ENCODE measurements around the gene ELAVL4. TPM values are rescaled to one million over a fixed set of nuclear protein-coding genes. Genes with fewer than 3 reads are reported as not detected.

Gene ELAVL4
- total and polyA plus RNA-seq, 4 donors, result 0.02 to 0.51 TPM; not detected in 2

DNA sequence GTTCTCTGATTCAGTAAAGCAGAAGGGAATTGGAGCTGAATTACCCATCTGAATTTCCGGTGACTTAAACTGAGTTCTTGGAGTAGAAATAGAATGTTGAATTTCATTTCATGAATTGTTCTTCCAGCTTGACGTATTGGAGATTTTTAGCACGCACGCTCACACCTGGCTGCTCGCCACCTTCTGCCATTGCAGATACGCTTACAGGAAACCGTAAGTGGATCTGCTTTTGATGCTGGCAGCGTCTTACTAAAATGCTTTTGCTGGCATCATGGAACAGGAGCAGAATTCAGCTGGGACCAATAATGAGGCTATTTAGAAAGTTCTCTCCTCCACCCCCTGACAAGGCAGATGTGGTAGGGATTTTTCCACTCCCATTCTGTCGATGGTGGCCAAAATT, 17.7 kb upstream of the ELAVL4 start:
- H3K27ac ChIP-seq (ENCODE audit: low read depth in 1 of 2, low read length in 2 of 2), result no peak overlapping the region

DNA sequence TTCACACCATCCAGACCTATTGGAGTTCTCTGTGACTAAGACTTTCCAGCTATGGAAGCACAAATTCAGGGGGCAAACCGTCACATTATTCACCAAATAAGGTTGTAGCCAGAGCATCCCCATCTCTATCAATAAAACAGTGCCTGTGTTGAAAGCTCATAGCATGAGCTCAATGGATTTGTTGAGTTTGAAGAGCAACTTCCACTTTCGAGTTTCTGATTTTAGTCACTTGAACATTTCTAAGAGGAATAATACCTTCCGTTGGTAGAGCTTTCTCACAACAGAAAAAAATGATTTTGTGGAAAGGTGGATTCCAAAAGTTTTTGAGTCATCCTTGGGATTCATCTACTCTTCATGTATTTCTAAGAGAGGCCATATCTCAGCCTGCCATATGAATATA, 13.0 kb upstream of the ELAVL4 start:
- no peak overlapping the region for H3K27ac ChIP-seq (ENCODE audit: low read depth in 1 of 2, low read length in 2 of 2)
- WGBS, result 83% methylated on average over 3 of the region's 3 CpGs
- TF ChIP-seq FOXA1 (IDR thresholded peaks at IDR 0.05) (no peak), EGR1 (IDR thresholded peaks at IDR 0.05; ENCODE audit: low read depth in 2 of 2) (no peak), YY1 (IDR thresholded peaks at IDR 0.05) (no peak), SP1 (IDR thresholded peaks at IDR 0.05) (no peak), HNF4A (conservative IDR thresholded peaks at IDR 0.05) (no peak), FOXA2 (IDR thresholded peaks at IDR 0.05) (no peak), JUND (IDR thresholded peaks at IDR 0.05) (no peak), TAF1 (conservative IDR thresholded peaks at IDR 0.05) (no peak), RXRA (IDR thresholded peaks at IDR 0.05) (no peak), HNF4G (IDR thresholded peaks at IDR 0.05) (no peak), RAD21 (IDR thresholded peaks at IDR 0.05) (no peak), NR2F2 (IDR thresholded peaks at IDR 0.05) (no peak), GABPA (IDR thresholded peaks at IDR 0.05 in 1 of 2, conservative IDR thresholded peaks at IDR 0.05 in 1 of 2) (no peak)
- TF ChIP-seq, protein P1, sequence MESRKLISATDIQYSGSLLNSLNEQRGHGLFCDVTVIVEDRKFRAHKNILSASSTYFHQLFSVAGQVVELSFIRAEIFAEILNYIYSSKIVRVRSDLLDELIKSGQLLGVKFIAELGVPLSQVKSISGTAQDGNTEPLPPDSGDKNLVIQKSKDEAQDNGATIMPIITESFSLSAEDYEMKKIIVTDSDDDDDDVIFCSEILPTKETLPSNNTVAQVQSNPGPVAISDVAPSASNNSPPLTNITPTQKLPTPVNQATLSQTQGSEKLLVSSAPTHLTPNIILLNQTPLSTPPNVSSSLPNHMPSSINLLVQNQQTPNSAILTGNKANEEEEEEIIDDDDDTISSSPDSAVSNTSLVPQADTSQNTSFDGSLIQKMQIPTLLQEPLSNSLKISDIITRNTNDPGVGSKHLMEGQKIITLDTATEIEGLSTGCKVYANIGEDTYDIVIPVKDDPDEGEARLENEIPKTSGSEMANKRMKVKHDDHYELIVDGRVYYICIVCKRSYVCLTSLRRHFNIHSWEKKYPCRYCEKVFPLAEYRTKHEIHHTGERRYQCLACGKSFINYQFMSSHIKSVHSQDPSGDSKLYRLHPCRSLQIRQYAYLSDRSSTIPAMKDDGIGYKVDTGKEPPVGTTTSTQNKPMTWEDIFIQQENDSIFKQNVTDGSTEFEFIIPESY (IDR thresholded peaks at IDR 0.05), result no peak
- TF ChIP-seq, protein P2, sequence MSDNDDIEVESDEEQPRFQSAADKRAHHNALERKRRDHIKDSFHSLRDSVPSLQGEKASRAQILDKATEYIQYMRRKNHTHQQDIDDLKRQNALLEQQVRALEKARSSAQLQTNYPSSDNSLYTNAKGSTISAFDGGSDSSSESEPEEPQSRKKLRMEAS (IDR thresholded peaks at IDR 0.05), result no peak
- TF ChIP-seq, protein P3, sequence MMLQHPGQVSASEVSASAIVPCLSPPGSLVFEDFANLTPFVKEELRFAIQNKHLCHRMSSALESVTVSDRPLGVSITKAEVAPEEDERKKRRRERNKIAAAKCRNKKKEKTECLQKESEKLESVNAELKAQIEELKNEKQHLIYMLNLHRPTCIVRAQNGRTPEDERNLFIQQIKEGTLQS (IDR thresholded peaks at IDR 0.05), result no peak
- TF ChIP-seq, protein P4, sequence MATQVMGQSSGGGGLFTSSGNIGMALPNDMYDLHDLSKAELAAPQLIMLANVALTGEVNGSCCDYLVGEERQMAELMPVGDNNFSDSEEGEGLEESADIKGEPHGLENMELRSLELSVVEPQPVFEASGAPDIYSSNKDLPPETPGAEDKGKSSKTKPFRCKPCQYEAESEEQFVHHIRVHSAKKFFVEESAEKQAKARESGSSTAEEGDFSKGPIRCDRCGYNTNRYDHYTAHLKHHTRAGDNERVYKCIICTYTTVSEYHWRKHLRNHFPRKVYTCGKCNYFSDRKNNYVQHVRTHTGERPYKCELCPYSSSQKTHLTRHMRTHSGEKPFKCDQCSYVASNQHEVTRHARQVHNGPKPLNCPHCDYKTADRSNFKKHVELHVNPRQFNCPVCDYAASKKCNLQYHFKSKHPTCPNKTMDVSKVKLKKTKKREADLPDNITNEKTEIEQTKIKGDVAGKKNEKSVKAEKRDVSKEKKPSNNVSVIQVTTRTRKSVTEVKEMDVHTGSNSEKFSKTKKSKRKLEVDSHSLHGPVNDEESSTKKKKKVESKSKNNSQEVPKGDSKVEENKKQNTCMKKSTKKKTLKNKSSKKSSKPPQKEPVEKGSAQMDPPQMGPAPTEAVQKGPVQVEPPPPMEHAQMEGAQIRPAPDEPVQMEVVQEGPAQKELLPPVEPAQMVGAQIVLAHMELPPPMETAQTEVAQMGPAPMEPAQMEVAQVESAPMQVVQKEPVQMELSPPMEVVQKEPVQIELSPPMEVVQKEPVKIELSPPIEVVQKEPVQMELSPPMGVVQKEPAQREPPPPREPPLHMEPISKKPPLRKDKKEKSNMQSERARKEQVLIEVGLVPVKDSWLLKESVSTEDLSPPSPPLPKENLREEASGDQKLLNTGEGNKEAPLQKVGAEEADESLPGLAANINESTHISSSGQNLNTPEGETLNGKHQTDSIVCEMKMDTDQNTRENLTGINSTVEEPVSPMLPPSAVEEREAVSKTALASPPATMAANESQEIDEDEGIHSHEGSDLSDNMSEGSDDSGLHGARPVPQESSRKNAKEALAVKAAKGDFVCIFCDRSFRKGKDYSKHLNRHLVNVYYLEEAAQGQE (IDR thresholded peaks at IDR 0.05), result no peak

More for the DNA sequence above, 17.7 kb upstream of the ELAVL4 start:
- no peak overlapping the region for H3K9ac ChIP-seq (ENCODE audit: low read depth in 1 of 2, low read length in 2 of 2)
- no peak for DNase-seq (ENCODE audit: low spot score)
- H3K9me3 ChIP-seq (ENCODE audit: control insufficient read depth in 4 of 4, low read length in 3 of 4), result no peaks in the 10 kb centered on the region
- H3K36me3 ChIP-seq (ENCODE audit: control insufficient read depth in 4 of 4, insufficient read depth in 3 of 4, low read depth in 1 of 4, low read length in 3 of 4), result no peaks in the 10 kb centered on the region
- TF ChIP-seq, protein P4 (IDR thresholded peaks at IDR 0.05), result no peak
- TF ChIP-seq, protein P5, sequence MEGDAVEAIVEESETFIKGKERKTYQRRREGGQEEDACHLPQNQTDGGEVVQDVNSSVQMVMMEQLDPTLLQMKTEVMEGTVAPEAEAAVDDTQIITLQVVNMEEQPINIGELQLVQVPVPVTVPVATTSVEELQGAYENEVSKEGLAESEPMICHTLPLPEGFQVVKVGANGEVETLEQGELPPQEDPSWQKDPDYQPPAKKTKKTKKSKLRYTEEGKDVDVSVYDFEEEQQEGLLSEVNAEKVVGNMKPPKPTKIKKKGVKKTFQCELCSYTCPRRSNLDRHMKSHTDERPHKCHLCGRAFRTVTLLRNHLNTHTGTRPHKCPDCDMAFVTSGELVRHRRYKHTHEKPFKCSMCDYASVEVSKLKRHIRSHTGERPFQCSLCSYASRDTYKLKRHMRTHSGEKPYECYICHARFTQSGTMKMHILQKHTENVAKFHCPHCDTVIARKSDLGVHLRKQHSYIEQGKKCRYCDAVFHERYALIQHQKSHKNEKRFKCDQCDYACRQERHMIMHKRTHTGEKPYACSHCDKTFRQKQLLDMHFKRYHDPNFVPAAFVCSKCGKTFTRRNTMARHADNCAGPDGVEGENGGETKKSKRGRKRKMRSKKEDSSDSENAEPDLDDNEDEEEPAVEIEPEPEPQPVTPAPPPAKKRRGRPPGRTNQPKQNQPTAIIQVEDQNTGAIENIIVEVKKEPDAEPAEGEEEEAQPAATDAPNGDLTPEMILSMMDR (IDR thresholded peaks at IDR 0.05; ENCODE audit: low read depth, low read length, missing input control), result no peak
- TF ChIP-seq GABPA (IDR thresholded peaks at IDR 0.05 in 1 of 2, conservative IDR thresholded peaks at IDR 0.05 in 1 of 2) (no peak), HNF4A (conservative IDR thresholded peaks at IDR 0.05) (no peak)
- no peaks in the 10 kb centered on the region for H3K27me3 ChIP-seq (ENCODE audit: control insufficient read depth in 4 of 4, insufficient read depth in 4 of 4, low read length in 3 of 4)
- H3K4me3 ChIP-seq (ENCODE audit: low read depth in 1 of 3, low read length in 3 of 3), result no peak overlapping the region
- no peaks in the 10 kb centered on the region for H3K4me1 ChIP-seq (ENCODE audit: control insufficient read depth in 4 of 4, insufficient read depth in 4 of 4, low read length in 3 of 4)
- 87% methylated on average over 9 of the region's 9 CpGs for WGBS

More for the DNA sequence above, 13.0 kb upstream of the ELAVL4 start:
- Histone ChIP-seq H3K36me3 (ENCODE audit: control insufficient read depth in 4 of 4, insufficient read depth in 3 of 4, low read depth in 1 of 4, low read length in 3 of 4) (no peaks in the 10 kb centered on the region), H3K9me3 (ENCODE audit: control insufficient read depth in 4 of 4, low read length in 3 of 4) (no peaks in the 10 kb centered on the region), H3K4me1 (ENCODE audit: control insufficient read depth in 4 of 4, insufficient read depth in 4 of 4, low read length in 3 of 4) (no peaks in the 10 kb centered on the region), H3K27me3 (ENCODE audit: control insufficient read depth in 4 of 4, insufficient read depth in 4 of 4, low read length in 3 of 4) (no peaks in the 10 kb centered on the region), H3K4me3 (ENCODE audit: low read depth in 1 of 3, low read length in 3 of 3) (no peak overlapping the region), H3K9ac (ENCODE audit: low read depth in 1 of 2, low read length in 2 of 2) (no peak overlapping the region)
- DNase-seq (ENCODE audit: low spot score), result no peak
